ENCODE data around the gene GAGE12H.
A peak's percentile ranks its signal among the peaks of the same experiment; 100 is the strongest.
"Not testable (repeated sequence)": the region's sequence is repeated elsewhere in the genome, so short reads cannot be mapped to it uniquely, and the experiment has no call there.

Gene GAGE12H, protein sequence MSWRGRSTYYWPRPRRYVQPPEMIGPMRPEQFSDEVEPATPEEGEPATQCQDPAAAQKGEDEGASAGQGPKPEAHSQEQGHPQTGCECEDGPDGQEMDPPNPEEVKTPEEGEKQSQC

DNA sequence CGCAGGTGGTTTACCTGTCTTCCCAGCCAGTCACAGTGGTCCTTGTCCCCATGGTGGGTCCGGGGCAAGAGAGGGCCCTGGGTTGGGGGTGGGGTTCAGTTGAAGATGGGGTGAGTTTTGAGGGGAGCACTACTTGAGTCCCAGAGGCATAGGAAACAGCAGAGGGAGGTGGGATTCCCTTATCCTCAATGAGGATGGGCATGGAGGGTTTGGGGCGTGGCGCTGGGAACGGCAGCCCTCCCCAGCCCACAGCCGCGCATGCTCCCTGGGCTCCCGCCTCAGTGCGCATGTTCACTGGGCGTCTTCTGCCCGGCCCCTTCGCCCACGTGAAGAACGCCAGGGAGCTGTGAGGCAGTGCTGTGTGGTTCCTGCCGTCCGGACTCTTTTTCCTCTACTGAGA is at the start of gene GAGE12H:
TSS of gene GAGE12H (plus strand) at position 301 of the 400 bp plus-strand sequence. CDS start 1,155 bp downstream, outside the sequence.
- not testable (repeated sequence) for DNase-seq

DNA sequence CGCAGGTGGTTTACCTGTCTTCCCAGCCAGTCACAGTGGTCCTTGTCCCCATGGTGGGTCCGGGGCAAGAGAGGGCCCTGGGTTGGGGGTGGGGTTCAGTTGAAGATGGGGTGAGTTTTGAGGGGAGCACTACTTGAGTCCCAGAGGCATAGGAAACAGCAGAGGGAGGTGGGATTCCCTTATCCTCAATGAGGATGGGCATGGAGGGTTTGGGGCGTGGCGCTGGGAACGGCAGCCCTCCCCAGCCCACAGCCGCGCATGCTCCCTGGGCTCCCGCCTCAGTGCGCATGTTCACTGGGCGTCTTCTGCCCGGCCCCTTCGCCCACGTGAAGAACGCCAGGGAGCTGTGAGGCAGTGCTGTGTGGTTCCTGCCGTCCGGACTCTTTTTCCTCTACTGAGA is 47.9 kb upstream of the GAGE12H start, which contains the start of gene GAGE12C:
TSS of gene GAGE12C (plus strand) at position 301 of the 400 bp plus-strand sequence. CDS start 1,155 bp downstream, outside the sequence.
- DNase-seq: not testable (repeated sequence)

DNA sequence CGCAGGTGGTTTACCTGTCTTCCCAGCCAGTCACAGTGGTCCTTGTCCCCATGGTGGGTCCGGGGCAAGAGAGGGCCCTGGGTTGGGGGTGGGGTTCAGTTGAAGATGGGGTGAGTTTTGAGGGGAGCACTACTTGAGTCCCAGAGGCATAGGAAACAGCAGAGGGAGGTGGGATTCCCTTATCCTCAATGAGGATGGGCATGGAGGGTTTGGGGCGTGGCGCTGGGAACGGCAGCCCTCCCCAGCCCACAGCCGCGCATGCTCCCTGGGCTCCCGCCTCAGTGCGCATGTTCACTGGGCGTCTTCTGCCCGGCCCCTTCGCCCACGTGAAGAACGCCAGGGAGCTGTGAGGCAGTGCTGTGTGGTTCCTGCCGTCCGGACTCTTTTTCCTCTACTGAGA is 38.3 kb upstream of the GAGE12H start, which contains the start of gene GAGE12D:
TSS of gene GAGE12D (plus strand) at position 301 of the 400 bp plus-strand sequence. CDS start 1,155 bp downstream, outside the sequence.
- not testable (repeated sequence) for DNase-seq

DNA sequence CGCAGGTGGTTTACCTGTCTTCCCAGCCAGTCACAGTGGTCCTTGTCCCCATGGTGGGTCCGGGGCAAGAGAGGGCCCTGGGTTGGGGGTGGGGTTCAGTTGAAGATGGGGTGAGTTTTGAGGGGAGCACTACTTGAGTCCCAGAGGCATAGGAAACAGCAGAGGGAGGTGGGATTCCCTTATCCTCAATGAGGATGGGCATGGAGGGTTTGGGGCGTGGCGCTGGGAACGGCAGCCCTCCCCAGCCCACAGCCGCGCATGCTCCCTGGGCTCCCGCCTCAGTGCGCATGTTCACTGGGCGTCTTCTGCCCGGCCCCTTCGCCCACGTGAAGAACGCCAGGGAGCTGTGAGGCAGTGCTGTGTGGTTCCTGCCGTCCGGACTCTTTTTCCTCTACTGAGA is 28.8 kb upstream of the GAGE12H start, which contains the start of gene GAGE12E:
TSS of gene GAGE12E (plus strand) at position 301 of the 400 bp plus-strand sequence. CDS start 1,155 bp downstream, outside the sequence.
- not testable (repeated sequence) for DNase-seq

DNA sequence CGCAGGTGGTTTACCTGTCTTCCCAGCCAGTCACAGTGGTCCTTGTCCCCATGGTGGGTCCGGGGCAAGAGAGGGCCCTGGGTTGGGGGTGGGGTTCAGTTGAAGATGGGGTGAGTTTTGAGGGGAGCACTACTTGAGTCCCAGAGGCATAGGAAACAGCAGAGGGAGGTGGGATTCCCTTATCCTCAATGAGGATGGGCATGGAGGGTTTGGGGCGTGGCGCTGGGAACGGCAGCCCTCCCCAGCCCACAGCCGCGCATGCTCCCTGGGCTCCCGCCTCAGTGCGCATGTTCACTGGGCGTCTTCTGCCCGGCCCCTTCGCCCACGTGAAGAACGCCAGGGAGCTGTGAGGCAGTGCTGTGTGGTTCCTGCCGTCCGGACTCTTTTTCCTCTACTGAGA is 19.2 kb upstream of the GAGE12H start, which contains the start of gene GAGE12F:
TSS of gene GAGE12F (plus strand) at position 301 of the 400 bp plus-strand sequence. CDS start 1,155 bp downstream, outside the sequence.
- not testable (repeated sequence) for DNase-seq

DNA sequence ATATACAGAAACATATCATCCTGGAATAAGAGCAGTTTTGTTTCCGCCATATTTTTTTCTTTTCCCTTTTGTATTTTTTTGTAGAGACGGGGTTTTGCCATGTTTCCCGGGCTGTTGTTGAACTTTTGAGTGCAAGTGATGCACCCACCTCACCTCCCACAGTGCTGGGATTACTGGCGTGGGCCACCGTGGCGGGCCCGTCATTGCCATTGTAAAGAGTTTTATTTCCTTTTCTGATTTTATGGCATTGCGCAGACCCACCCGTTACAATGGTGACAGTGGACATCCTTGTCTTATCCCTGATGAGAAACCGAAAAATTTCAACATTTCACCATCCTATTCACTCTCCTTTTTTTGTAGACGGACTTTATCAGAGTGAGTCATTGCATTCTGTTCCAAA is 11.0 kb upstream of the GAGE12H start:
- DNase-seq: not testable (repeated sequence)

DNA sequence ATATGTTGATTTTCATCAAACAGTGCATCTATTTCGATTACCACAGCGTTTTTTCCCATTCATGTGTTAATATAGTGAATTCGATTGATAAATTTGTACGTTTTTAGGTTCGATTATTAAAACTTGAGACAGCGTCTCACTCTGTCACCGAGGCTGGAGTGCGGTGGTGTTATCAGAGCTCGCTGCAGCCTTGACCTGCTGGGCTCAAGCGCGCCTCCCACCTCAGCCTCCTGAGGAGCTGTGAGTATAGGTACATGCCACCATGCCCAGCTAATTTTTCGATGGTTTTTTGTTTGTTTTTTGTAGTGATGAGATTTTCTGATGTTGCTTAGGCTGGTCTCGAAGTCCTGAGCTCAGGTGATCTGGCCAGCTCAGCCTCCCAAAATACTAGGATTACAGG is 10.6 kb upstream of the GAGE12H start:
- not testable (repeated sequence) for DNase-seq

DNA sequence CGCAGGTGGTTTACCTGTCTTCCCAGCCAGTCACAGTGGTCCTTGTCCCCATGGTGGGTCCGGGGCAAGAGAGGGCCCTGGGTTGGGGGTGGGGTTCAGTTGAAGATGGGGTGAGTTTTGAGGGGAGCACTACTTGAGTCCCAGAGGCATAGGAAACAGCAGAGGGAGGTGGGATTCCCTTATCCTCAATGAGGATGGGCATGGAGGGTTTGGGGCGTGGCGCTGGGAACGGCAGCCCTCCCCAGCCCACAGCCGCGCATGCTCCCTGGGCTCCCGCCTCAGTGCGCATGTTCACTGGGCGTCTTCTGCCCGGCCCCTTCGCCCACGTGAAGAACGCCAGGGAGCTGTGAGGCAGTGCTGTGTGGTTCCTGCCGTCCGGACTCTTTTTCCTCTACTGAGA is 9.6 kb upstream of the GAGE12H start, which contains the start of gene GAGE12G:
TSS of gene GAGE12G (plus strand) at position 301 of the 400 bp plus-strand sequence. CDS start 1,155 bp downstream, outside the sequence.
- DNase-seq: not testable (repeated sequence)

DNA sequence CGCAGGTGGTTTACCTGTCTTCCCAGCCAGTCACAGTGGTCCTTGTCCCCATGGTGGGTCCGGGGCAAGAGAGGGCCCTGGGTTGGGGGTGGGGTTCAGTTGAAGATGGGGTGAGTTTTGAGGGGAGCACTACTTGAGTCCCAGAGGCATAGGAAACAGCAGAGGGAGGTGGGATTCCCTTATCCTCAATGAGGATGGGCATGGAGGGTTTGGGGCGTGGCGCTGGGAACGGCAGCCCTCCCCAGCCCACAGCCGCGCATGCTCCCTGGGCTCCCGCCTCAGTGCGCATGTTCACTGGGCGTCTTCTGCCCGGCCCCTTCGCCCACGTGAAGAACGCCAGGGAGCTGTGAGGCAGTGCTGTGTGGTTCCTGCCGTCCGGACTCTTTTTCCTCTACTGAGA is 9.4 kb downstream of the GAGE12H start, which contains the start of gene GAGE2A:
TSS of gene GAGE2A (plus strand) at position 301 of the 400 bp plus-strand sequence. CDS start 1,155 bp downstream, outside the sequence.
- DNase-seq: not testable (repeated sequence)

DNA sequence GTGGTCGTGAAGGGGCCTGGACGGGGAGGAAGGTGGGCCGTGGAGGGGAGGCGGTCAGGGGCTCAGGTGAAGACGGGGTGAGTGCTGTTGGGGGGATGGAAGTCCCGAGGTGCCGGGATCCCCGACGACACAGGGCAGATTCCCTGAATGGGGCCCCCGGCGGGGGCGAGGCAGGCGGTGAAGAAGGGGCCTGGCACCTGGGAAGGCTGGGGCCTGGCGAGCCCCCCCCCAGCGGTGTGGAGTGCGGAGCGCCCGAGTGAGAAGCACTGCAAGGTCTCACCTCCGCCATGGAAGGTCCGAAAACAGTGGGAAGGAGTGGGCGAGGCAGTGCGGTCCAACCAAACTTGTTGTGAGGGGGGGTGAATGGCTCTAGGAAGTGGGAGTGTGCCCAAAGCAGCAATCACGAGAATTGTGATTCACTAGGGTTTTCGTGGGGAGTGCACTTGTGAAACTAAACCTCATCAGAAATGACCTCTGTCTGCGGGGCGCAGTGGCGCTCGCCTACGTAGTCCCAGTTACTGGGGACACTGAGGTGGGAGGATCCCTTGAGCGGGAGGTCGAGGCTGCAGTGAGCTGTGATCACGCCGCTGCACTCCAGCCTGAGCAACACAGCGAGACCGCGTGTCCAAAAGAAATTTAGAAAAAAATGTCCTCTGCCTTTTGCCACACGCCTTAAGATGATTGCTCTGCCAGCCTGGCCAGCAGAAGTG is 10.2 kb downstream of the GAGE12H start:
- not testable (repeated sequence) for DNase-seq

DNA sequence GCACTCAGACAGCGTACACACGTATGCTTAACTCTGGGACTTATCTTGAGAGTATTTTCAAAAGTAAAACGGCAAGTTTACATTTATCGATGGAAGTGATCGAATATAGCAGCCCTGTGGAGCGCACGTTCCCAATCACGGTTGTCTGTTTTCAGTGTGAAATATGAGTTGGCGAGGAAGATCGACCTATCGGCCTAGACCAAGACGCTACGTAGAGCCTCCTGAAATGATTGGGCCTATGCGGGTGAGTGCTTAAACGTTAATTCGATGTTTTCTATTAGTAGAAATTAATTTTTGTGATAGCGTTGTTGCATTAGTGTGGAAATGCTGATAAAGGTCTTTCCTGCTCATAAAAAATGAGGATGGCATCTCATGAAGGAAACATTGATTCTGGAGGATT is 10.7 kb downstream of the GAGE12H start:
- DNase-seq: not testable (repeated sequence)

DNA sequence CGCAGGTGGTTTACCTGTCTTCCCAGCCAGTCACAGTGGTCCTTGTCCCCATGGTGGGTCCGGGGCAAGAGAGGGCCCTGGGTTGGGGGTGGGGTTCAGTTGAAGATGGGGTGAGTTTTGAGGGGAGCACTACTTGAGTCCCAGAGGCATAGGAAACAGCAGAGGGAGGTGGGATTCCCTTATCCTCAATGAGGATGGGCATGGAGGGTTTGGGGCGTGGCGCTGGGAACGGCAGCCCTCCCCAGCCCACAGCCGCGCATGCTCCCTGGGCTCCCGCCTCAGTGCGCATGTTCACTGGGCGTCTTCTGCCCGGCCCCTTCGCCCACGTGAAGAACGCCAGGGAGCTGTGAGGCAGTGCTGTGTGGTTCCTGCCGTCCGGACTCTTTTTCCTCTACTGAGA is 19.0 kb downstream of the GAGE12H start, which contains the start of gene GAGE1:
TSS of gene GAGE1 (plus strand) at position 301 of the 400 bp plus-strand sequence. CDS start 1,155 bp downstream, outside the sequence.
- DNase-seq: not testable (repeated sequence)

DNA sequence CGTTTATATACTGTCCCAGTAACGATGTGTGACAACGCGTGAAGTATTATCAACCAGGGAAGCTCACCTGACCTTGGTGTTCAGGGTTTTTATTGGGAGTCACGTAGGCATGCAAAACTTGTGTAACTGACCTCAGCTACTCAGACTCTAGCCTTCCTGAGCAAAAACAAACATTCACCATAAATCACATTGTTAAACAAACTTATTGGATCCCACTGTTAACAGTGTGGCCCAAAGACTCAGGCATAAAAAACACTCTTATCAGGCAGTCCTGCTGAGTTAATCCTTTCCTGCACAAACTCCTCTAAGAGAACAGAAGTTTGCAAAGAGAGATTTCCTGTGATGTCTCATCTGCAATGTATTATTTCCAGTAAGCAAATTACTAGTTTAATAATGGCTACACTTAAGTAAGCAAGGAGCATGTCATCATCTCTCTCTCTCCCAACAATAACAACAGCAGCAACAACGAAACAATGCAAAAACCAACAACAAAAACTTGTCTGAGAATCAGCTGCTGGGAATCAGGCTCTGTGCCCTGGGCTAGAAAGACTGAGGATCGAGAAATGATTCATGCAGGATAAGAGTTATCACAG is 31.1 kb downstream of the GAGE12H start:
- no peak for DNase-seq

DNA sequence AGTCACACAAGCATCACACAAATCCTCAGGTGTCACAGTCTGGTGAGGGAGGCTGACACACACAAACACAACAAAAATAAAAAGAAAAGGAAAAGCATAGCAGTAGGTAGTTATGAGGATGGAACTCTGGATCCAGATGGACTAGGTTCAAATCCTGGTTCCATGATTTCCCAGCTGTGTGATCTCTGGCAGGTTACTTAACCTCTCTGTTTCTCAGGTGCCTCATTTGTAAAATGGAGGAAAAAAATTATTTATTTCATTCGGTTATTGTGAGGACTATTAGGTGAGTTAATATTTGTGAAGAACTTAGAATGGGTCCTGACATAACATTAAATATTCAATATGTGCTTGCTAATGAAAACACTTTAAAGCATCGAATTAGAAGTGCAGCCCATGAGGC is 38.8 kb downstream of the GAGE12H start:
- DNase-seq: no peak

DNA sequence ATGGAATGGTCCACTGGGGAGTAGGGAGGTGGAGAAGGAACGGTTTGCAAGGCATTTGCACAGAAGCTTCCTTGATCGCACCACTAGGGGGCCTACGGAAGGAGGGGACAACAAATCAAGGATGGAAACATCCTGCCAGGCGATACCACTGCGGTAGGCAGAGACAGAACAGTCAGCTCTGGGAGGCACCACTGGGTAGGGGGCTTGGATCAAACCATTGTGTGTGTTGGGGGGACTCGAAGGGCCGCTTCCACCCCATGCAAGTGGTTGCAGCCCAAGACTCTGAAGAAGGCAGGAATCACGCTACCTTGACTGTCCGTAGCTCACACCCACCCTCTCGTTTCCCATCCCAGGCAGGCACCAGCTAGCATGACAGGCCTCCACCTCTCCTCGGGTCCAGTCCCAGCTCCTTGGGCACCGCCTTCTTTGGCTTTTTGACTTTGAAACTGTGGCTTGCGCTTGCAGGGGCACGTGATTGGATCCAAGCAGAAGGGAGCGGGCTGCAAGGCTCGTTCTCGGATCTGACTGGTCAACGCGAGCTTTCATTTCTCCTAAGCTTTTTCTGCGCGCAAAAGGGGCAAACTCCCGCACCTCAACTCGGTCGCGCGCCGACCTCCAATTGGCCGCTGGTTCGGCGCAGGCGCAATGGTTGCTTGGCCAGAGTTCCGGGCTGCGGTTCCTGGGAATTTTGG is 47.5 kb downstream of the GAGE12H start:
- peak; percentile 6 to 15 for DNase-seq
